Subcutaneous adipose tissue (tissue), 4 donors: ENCODE results near the gene MUC2. TPM values are rescaled to one million over a fixed set of nuclear protein-coding genes. Genes with fewer than 3 reads are reported as not detected.

Source experiments
- total RNA-seq, 4 donors: library from RNA; depleted of rRNA; stranded (reverse); fragments of >200 nt; gene quantifications; one replicate each; pipeline ENCODE4 v1.1.0, GENCODE V29; 2016
- TF ChIP-seq, protein P1 (sequence below): fragments of 450-650 bp; IDR thresholded peaks from one replicate; pipeline ENCODE4 v1.5.1; 2016; ENCODE audit warnings: low read depth, mild to moderate bottlenecking, control low read depth, antibody characterized with exemption, moderate library complexity

MUC2 gene
- total RNA-seq, 4 donors from 2014 or later: under 0.01 to 1.3 TPM; not detected in 2

DNA sequence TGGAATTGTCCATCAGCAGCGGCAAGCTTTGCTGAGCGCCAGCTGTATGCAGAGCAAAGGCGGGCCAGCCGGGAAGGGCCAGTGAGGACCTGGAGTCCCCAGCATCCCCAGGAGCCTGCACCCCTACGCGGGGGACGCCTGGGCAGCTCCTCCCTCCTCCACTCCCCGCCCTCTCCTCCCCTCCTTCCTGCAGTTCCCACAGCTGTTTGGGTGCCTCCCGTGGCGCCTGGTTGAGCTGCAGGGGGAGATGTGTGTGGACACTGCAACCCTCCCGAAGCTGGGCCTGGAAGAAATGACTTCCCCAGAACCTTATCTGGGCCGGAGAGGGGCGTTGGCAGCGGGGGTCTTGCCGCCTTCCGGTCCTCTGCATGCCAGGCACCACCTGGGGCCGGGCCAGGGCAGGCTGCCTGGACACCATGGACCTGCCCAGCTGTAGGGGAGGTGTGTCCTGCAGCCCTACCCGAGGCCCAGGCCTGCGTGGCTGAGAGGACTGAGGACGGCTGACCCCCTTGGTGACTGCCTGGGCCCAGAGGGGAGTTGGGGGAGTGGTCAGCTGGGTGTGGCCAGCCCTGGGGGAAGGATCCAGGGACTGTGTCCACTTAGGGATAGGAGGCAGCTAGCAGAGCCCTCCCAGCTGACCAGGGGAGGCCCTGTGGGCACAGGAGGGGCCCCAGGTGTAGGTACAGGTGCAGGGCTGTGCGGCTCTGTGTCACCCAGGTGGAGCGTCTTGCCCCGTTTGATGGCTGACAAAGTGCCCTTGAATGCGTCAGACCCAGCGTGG is 21.4 kb upstream of the MUC2 start:
- TF ChIP-seq, protein P1, sequence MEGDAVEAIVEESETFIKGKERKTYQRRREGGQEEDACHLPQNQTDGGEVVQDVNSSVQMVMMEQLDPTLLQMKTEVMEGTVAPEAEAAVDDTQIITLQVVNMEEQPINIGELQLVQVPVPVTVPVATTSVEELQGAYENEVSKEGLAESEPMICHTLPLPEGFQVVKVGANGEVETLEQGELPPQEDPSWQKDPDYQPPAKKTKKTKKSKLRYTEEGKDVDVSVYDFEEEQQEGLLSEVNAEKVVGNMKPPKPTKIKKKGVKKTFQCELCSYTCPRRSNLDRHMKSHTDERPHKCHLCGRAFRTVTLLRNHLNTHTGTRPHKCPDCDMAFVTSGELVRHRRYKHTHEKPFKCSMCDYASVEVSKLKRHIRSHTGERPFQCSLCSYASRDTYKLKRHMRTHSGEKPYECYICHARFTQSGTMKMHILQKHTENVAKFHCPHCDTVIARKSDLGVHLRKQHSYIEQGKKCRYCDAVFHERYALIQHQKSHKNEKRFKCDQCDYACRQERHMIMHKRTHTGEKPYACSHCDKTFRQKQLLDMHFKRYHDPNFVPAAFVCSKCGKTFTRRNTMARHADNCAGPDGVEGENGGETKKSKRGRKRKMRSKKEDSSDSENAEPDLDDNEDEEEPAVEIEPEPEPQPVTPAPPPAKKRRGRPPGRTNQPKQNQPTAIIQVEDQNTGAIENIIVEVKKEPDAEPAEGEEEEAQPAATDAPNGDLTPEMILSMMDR: no peak

GRCh38 chr11:1054143-1055108 is 20.2 kb upstream of the MUC2 start:
- TF ChIP-seq, protein P1: no peak

GRCh38 chr11:1055109-1055703 is 19.5 kb upstream of the MUC2 start:
- TF ChIP-seq, protein P1: no peak

- TF ChIP-seq, protein P1: no peak
These were observed 18.5 kb upstream of the MUC2 start for GRCh38 chr11:1055990-1056771.

DNA sequence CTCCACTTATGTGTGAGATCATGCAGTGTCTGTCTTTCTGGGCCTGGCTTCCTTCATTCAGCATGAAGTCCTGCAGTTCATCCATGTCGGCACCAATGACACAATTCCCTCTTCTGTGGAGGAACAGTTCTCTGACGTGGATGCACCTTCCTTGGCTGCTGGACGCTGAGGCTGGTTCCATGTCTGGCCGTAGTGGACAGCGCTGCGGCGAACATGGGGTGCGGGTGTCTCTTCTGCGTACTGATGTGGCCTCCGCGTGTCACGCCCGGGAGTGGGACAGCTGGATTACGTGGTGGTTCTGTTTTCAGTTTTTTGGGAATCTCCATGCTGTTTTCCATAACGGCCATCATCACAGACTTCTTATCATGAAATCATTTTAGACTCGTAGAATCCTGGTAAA is 16.9 kb upstream of the MUC2 start:
- TF ChIP-seq, protein P1: no peak

- TF ChIP-seq, protein P1: no peak
These were observed 14.9 kb upstream of the MUC2 start for GRCh38 chr11:1059759-1060158.
